Measurements from ENCODE around the gene TTC28.
A peak's percentile ranks its signal among the peaks of the same experiment; 100 is the strongest.
"Not testable (repeated sequence)": the region's sequence is repeated elsewhere in the genome, so short reads cannot be mapped to it uniquely, and the experiment has no call there.

TTC28 gene

DNA sequence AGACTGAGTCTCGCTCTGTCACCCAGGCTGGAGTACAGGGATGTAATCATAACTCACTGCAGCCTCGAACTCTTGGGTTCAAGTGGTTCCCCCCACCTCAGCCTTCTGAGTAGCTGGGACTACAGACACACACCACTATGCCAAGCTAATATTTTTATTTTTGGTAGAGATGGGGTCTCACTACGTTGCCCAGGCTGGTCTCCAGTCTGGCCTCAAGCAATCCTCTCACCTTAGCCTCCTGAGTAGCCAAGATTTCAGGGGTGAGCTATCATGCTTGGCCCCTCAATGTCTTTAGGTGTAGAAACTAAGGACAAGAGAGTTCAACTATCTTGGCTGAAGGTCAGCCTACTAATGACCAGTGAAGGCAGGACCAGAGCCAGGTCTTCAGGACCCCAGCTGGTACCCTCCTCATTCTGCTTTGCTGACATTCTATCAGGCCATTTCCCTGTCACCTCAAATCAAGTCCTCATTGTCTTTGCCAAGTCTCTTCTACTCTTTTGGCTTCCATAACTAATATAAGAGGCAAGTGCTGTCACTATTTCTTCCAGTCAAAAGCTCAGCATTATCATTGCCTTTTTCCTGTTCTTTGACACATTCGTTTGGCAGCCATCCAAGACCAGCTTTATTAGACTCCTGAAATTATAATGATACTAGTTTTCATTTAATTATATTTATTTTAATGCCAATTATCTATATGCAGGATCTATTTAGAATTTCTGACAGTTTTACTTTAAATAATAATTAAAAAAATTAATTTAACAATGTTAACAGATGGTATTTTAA lies 496.4 kb downstream of the TTC28 start:
- no peak for DNase-seq (ENCODE audit: low read depth)

DNA sequence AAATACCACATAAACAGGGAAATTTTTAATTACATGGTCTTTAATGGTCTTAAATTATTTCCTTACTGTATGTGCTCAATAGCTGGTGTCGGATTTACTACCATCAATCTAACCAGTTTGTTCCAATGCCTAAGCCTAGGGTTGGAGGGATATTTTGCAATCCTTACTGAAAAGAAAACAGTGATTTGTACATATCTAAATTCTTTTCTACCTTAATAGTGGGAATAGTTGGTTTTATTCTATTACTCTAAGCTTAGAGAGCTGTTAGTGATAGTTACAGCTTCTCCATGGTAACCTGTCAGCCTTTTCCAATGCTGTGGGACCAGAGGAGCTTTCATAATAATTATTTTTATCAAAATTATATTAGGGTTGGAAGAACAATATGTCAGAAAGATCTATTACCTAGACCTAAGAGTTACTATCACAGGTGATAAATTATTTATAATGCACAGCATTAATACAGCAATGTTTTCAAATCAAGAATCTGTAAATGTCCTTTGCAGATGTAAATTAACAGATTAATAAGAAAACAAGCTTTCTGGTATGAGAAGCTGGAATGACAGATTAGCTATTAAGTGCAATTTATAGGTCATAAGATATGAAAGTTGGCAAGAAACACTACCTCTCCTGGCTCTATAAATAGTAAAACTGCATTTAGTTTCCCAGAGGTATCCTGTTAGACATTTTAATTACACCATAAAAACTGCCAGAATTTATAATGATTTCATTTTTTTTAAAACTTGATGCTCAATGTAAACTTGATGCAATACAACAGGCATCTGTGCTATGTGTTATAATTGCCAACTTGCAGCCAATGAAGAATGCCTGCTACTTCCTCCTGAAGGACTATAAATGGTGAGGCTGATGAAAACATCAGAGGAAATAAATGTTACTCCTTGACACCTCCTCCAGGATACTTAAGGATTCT lies 498.6 kb downstream of the TTC28 start:
- DNase-seq (ENCODE audit: low read depth): no peak

DNA sequence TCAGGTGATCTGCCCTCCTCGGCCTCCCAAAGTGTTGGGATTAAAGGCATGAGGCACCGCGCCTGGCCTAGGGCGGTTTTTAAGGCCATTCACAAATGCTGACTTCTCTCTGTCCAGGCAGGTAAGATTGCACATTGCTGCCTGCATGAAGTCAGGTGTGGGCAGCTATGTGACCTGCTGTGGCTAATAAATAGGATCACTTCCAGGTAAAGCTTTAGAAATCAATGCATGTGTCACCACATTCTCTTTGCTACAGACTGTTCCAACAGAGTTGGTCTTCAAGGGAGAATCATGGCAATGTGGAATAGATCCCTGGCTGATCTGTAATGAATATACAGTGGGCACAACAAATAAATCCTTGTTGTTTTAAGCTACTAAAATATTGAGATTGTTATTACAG lies 500.2 kb downstream of the TTC28 start:
- no peak for DNase-seq (ENCODE audit: low read depth)

DNA sequence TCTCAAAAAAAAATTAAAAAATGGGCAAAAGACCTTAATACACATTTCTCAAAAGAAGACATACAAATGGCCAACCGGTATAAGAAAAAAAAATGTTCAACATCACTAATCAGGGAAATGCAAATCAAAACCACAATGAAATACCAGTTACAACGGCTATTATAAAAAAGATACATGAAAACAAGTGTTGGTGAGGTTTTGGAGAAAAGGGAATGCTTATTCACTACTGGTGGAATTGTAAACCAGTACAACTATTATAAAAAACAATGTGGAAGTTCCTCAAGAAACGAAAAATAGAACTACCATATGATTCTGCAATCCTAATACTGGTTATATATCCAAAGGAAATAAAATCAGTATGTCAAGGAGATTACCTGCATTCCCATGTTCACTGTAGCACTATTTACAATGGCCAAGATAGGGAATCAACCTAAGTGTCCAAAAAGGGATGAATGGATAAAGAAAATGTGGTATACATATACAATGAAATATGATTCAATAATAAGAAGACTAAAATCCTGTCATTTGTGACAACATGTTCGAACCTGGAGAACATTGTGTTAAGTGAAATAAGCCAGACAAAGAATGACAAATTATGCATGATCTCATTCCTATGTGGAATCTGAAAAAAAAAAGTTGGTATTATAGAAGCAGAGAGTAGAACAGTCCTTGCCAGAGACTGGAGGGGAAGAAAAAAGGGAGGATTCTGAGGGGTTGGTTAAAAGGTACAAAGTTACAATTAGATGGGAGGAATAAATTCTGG lies 503.7 kb downstream of the TTC28 start:
- no peak for DNase-seq (ENCODE audit: low read depth)

DNA sequence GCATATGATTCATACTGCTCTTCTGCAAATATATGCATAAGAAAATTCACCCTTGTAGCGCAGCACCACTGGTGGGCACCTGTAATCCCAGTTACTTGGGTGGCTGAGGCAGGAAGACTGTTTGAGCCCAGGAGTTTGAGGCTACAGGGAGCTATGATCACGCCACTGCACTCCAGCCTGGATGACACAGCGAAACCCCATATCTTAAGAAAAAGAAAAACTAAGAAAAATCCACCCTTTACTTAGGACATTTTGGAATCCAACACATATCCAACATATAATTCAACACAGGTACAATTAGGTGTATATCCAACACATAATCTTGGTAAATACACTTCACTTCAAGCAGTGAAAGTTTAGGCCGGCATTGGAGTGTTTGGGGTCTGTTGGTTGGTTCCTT lies 505.1 kb downstream of the TTC28 start:
- DNase-seq (ENCODE audit: low read depth): no peak

DNA sequence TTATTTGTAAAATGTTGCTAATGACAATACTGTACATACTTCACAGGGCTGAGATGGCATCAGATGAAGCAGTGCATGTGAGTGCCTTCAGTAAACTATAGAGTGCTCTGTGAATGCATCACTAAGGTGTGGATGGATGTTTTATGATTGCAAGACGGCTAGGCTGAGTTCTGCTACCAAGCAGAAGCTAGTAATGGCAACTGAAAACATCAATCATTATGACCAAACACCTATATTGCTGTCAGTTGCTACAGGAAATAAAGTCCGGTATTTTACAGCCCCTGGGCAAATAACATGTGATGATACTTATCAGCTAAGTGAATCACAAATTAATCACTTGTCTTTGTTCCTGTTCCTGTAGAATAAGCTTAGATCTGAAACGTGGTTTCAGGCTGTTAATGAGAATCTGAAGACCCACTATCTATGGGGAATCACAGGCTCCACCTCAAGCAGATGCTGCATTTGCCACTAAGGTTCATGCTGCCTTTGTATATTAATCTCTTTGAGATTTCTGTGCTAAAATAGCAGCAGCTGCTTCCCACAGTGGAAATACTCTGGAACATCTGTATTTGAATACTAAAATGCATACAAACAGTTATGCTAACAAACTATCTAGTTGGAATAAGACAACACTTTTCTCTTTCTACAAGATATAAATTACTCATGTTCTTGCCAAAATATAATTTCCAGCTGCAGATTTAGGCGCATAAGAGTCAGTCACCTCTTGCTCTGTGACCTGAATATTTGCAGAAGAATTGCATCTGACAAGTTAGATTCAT lies 506.6 kb downstream of the TTC28 start:
- no peak for DNase-seq (ENCODE audit: low read depth)

DNA sequence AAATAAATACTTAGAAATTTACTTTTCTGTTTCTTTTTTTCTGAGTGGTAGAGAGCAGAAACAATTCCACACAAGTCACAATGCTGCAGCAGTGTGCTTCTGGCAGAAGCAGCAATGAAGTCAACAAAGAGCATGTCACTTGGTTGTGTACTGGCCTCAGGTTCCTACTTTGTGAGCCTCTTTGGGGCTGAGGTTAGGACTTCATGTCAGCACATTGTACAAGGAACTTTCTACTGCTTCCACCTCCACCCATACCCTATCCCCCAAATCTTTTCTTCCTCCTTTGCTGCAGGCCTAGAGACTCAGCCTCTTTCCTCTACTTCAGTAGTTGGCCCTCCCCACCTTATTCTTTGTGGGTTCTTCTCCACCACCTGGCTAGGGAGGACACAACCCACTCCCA lies 507.9 kb downstream of the TTC28 start:
- DNase-seq (ENCODE audit: low read depth): no peak

DNA sequence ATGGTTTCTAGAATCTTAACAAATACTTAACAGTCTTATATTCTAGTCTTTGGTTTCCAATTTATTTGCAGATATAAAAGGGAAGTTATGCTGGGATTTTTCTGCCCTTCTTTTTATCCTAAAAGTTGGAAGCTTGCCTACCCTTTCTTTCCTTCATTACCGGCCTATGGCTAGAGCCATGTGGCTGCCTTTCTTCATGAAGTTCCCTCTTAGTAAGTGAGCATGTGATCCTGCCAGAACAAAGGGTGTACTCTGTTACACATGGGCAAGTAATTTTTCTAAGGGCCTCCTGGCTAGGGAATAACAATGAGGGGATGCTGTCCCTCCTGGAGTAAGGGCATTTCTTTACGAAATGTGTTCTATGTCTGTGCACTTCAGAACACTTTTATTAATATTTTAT lies 508.5 kb downstream of the TTC28 start:
- DNase-seq (ENCODE audit: low read depth): no peak

DNA sequence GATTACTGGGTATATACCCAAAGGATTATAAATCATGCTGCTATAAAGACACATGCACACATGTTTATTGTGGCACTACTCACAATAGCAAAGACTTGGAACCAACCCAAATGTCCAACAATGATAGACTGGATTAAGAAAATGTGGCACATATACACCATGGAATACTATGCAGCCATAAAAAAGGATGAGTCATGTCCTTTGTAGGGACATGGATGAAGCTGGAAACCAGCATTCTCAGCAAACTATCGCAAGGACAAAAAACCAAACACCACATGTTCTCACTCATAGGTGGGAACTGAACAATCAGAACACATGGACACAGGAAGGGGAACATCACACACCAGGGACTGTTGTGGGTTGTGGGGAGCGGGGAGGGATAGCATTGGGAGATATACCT lies 510.3 kb downstream of the TTC28 start:
- DNase-seq (ENCODE audit: low read depth): not testable (repeated sequence)

DNA sequence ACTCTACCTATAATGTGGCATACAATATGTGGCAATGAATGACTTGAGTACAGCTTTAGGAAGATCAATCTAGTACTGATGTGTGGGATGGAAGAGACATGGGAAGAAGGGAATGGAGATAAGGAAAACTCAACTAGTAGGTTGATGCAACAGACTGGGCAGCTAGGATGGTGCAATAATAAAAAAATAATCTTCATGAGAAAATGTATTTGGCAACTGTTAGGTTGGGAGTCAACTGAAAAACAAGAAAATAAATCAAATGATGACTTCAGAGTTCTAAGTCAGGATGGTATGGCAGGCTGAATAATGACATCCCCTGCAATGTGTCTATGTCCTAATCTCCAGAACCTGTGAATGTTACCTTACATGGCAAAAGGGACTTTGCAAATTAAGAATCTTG lies 523.8 kb downstream of the TTC28 start:
- DNase-seq (ENCODE audit: low read depth): no peak

DNA sequence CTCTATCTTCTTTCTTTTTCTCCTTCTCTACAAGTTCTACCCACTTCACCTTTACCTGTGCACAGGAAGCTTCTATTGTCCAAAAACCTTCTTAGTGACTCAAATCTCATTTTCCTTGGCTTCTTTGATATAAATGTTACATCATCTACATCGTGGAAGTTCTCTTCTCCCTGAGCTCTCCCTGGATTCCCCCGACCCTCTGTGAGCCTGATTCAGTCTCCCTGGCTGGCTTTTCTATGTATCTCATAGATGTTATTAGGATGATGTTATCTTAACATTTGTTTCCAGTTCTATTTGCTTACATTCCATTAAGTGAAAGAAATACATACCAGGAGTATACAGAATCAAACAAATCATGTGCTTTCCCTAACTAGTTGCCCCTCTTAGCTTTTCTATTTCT lies 524.8 kb downstream of the TTC28 start:
- DNase-seq (ENCODE audit: low read depth): no peak

DNA sequence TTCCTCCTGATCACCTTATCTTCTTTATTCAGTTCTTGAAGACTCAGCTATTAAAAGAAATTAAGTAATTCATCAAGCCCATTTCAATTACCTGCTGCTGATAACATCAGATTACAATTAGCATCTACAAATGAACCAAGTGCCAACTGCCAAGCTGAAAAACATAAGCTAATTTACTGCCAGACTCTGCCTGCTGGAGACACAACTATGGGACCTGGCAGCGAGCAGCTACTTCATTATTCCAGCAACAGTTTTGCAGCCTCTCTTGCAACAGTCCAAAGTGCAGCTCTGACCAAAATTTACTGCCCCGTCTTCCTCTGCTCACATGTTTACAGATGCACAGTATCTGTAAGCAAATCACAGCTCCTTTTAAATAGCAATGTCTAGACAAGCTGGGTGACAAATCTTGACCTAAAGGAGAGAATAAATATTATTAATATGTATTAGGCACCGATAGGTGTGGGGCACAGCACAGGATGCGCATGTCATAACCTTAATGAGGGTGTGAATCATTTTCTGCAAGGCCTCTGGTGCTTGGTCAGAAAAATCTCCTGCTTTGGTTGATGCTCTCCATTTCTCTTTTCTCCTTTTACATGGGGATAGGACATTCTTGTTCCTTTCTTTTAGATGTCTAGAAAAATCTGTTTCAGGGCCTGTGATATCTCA lies 528.4 kb downstream of the TTC28 start:
- DNase-seq (ENCODE audit: low read depth): no peak

DNA sequence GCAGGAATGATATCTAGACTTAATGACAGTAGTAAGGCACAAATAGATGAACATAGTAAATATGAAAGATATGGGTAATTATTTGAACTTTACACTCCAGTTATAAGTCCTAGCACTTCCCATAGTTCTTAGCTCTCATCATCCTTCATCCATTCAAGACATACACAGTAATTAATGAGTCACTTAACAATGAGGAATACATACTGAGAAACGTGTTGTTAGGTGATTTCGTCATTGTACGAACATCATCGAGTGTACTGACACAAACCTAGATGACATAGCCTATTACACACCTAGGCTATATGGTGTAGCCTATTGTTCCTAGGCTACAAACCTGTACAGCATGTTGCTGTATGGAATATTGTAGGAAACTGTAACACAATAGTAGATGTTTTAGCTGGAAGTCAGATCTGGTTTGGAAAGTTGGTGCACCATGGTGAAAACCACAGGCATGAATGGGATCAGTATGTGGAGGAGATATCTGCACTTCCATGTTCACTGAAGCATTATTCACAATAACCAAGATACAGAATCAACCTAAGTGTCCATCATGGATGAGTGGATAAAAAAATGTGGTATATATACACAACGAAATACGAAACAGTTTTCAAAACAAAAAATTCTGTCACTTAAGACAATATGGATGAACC lies 530.7 kb downstream of the TTC28 start:
- no peak for DNase-seq (ENCODE audit: low read depth)

DNA sequence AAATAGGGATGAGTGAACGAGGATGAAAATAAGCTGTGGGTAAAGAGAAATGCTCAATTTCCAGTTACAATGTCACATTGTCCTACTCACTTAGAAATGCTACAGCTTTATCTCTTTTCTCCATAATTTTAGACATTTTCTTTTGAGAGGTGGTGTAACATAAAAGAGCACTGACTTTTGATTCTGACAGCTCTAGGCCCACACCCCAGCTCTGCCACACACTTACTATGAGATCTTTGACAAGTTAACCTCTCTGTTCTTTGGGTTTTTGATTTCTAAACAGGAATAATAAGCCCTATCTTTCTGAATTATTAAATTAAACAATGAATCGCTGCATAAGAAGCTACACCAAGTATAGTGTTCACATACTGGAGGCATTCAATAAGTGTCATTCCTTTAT lies 532.2 kb downstream of the TTC28 start:
- no peak for DNase-seq (ENCODE audit: low read depth)

DNA sequence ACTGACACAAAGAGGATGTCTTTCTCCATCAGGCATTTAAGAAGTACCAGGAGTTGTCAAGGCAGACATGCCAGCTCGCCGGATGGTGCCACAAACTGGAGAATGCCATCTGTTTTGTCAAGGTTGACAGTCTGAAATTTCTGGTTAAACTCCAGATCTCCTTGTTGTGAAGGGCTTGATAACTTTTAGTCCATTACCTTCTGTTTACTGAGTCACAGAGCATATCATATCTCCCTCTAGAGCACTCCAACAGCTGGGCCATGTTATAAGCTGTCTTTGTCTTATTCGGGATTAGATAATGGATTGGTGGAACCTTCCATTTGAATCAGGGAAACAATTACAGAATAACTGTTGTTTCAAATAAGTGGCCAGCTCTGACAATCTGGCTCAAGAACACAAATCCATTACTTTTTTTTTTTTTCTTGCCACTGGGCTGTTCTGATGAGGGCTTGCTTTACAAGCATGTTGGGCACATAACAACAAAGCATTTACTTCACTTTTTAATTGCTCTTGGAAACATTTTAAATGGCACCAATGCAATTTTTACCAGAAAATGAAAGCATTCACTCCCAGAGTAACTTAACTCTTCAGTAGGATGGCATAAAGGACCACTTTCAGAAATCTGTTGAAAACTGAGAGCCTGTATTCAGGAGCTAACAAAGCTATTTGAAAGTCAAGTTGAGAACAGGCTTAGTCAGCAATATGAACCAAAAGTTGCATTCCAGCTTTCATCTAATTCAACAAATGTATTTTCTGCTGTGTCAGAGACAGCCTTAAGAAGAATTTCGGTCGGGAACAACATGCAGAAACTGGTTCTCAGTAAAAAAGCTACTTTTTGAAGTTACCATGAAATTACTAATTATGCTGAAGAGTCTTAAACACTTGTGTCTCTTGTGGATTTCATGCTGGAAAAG lies 533.0 kb downstream of the TTC28 start:
- DNase-seq (ENCODE audit: low read depth): no peak

DNA sequence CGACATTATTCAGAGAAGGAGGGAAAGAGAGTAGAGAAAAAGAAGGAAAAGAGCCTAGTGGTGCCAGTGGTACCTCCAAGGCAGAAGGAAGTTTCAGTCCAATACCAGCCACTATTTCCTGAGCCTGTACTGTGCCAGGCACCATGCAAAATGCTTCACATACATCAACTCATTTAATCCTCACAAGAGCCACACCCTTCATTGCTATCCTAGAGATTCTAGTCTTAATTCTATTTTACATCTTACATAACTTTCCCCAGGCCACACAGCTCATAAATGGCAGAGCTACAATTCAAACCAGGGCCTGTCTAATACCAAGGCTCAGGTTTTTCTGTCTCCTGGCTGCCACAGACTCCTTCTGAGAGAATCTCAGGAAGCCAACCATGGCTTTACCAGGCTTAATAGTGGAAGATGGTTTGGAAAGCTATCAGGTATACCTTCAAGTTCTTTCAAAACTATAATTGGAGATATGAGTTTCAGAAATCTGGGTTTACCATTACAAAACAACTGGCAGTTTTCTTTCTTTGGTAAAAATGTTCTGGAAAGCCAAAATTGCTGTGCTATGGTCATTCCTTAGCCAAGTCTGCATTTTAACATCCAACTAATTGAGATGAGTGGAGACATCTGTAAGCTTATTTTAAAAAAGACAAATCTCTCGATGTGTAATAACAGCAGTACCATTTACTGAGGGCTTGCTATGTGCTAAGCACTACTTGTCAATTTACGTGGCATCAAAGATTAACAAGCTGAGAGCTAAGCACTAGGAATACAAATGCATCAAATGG lies 535.5 kb downstream of the TTC28 start:
- no peak for DNase-seq (ENCODE audit: low read depth)

DNA sequence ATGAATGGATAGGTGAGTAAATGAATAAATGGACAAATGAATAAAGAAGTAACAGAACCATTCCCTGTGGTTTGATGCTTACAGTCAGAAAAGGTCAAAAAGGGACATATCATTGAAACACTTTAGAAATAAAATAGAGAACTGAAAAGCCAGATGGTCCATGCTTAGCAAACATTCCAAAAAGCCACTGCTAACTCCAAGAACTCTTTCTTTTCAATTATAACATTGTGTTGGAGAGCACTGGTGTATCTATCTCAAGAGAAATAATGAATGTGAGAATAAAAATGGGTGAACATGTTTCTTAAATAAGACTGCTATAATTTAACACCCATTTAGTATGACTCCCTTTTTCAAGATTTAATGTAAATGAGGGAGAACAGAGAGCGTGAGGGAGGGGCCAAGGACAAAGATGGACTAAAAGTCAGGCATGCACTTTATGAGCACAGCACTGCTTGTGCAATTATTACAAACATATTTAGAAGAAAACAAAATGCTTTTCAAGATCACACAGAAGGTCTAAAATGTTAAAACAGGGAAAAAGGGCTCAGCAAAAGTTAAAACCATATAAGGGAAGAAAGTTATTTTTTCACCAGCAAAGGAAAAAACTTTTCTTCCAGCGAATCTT lies 536.3 kb downstream of the TTC28 start:
- no peak for DNase-seq (ENCODE audit: low read depth)

DNA sequence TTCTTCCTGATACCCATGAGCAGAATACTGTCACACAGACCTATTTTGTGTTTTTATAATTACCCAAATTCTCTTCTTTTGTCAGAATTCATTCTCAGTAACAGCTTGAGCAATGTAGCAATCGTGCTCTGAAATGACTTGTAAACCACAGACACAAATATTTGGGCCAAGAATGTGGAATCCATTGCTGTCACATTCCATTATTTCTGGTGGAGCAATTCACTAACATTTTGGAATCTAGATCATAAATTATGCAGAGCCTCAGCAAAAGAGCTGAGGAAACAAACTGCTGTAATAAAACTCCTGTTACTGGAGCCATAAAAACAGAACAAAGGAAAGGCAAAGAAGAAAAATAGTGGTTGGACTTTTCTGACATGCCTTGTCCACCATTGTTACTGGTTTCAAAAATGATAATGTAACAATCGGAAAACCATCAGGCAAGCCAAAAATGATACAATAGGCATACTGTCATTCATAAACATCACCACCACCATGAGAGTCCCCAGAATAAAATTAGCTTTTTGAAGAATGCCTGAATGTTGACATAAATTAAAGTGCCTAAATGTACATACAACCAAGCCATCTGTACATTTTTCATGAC lies 537.2 kb downstream of the TTC28 start:
- DNase-seq (ENCODE audit: low read depth): peak; percentile 86

All from non-pigmented ciliary epithelial cell (primary cell).